ENCODE results near the gene SDC1.
A peak's percentile ranks its signal among the peaks of the same experiment; 100 is the strongest.
"Not testable (repeated sequence)": the region's sequence is repeated elsewhere in the genome, so short reads cannot be mapped to it uniquely, and the experiment has no call there.

SDC1 gene

GRCh38 chr2:20196657-20197161 lies 28.2 kb downstream of the SDC1 start:
- DNase-seq (ENCODE audit: low spot score): no peak

- DNase-seq (ENCODE audit: low spot score): no peak
Observed at GRCh38 chr2:20196053-20196656, 28.8 kb downstream of the SDC1 start.

GRCh38 chr2:20195431-20196033 lies 29.4 kb downstream of the SDC1 start:
- no peak for DNase-seq (ENCODE audit: low spot score)

- DNase-seq (ENCODE audit: low spot score): not testable (repeated sequence)
Observed at GRCh38 chr2:20195016-20195411, 29.9 kb downstream of the SDC1 start.

GRCh38 chr2:20194097-20195015 lies 30.6 kb downstream of the SDC1 start:
- no peak for DNase-seq (ENCODE audit: low spot score)

- no peak for DNase-seq (ENCODE audit: low spot score)
Observed at GRCh38 chr2:20193185-20193584, 31.7 kb downstream of the SDC1 start.

- DNase-seq (ENCODE audit: low spot score): no peak
Observed at GRCh38 chr2:20192781-20193180, 32.1 kb downstream of the SDC1 start.

GRCh38 chr2:20191714-20192569 lies 33.0 kb downstream of the SDC1 start:
- DNase-seq (ENCODE audit: low spot score): no peak

- DNase-seq (ENCODE audit: low spot score): no peak
Observed at GRCh38 chr2:20190876-20191713, 33.8 kb downstream of the SDC1 start.

- no peak for DNase-seq (ENCODE audit: low spot score)
Observed at GRCh38 chr2:20190170-20190569, 34.8 kb downstream of the SDC1 start.

GRCh38 chr2:20189299-20189931 lies 35.5 kb downstream of the SDC1 start:
- no peak for DNase-seq (ENCODE audit: low spot score)

GRCh38 chr2:20188851-20189250 lies 36.1 kb downstream of the SDC1 start:
- no peak for DNase-seq (ENCODE audit: low spot score)

- DNase-seq (ENCODE audit: low spot score): no peak
Observed at GRCh38 chr2:20188201-20188600, 36.7 kb downstream of the SDC1 start.

GRCh38 chr2:20187331-20187730 lies 37.6 kb downstream of the SDC1 start:
- no peak for DNase-seq (ENCODE audit: low spot score)

GRCh38 chr2:20186855-20187187 lies 38.1 kb downstream of the SDC1 start:
- DNase-seq (ENCODE audit: low spot score): no peak

- DNase-seq (ENCODE audit: low spot score): peak; percentile 94
Observed at GRCh38 chr2:20186078-20186854, 38.7 kb downstream of the SDC1 start.

- DNase-seq (ENCODE audit: low spot score): peak; percentile 91
Observed at GRCh38 chr2:20185176-20186022, 39.5 kb downstream of the SDC1 start.

- DNase-seq (ENCODE audit: low spot score): peak; percentile 85
Observed at GRCh38 chr2:20184067-20184938, 40.6 kb downstream of the SDC1 start.
